ENCODE results near the gene MOGAT1.

DNA sequence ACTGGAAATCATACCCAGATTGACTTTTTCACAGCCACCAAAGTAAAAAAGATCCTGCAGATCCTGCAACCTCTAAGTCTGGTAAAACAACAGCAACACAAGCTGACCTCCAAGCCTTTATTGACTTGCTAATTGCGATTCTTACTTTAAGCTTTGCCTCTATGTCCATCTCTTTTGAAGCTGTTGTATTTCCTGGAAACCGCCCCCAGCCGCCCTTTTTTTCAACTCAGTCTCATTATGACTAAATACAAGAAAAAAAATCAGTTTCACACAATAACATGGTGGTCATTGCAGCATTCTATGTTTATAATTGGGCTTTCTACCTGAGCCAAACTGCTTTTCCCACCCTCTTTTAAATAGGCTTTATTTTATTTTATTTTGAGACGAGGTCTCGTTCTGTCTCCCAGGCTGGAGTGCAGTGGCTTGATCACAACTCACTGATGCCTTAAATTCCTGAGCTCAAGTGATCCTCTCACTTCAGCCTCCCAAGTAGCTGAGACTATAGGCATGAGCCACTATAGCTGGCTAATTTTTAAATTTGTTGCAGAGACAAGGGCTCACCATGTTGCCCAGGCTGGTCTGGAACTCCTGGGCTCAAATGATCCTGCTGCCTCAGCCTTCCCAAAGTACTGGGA, 76.2 kb downstream of the MOGAT1 start:
- no peak for TF ChIP-seq POLR2AphosphoS5 (IDR thresholded peaks at IDR 0.05; ENCODE audit: low read depth, low read length)
- TF ChIP-seq MAX (IDR thresholded peaks at IDR 0.05) = no peak
- TF ChIP-seq, protein P1, sequence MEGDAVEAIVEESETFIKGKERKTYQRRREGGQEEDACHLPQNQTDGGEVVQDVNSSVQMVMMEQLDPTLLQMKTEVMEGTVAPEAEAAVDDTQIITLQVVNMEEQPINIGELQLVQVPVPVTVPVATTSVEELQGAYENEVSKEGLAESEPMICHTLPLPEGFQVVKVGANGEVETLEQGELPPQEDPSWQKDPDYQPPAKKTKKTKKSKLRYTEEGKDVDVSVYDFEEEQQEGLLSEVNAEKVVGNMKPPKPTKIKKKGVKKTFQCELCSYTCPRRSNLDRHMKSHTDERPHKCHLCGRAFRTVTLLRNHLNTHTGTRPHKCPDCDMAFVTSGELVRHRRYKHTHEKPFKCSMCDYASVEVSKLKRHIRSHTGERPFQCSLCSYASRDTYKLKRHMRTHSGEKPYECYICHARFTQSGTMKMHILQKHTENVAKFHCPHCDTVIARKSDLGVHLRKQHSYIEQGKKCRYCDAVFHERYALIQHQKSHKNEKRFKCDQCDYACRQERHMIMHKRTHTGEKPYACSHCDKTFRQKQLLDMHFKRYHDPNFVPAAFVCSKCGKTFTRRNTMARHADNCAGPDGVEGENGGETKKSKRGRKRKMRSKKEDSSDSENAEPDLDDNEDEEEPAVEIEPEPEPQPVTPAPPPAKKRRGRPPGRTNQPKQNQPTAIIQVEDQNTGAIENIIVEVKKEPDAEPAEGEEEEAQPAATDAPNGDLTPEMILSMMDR (IDR thresholded peaks at IDR 0.05; ENCODE audit: control extremely low read depth in 1 of 3, insufficient read depth in 1 of 3, low read depth in 1 of 3, low read length in 3 of 3) = no peak
- no peak for TF ChIP-seq SUZ12 (IDR thresholded peaks at IDR 0.05; ENCODE audit: low read length)
